HEK293 (cell line): ENCODE results near the gene MMP24OS.

Source experiments
- GFI1B ChIP-seq: fragments of 450-650 bp; formaldehyde crosslinking; IDR thresholded peaks from 2 replicates; pipeline ENCODE4 v1.5.1; 2016; ENCODE audit warnings: missing biosample characterization, missing genetic modification characterization
- GLI2 ChIP-seq: fragments of 450-650 bp; formaldehyde crosslinking; IDR thresholded peaks from 2 replicates; pipeline ENCODE4; 2017; ENCODE audit warnings: missing biosample characterization, missing genetic modification characterization, low read depth, borderline replicate concordance
- IKZF3 ChIP-seq: fragments of 450-650 bp; IDR thresholded peaks from 2 replicates; pipeline ENCODE4 v1.5.0; 2018; ENCODE audit warnings: missing biosample characterization, mild to moderate bottlenecking, missing genetic modification characterization, moderate library complexity
- KLF10 ChIP-seq: fragments of 450-650 bp; IDR thresholded peaks from 2 replicates; pipeline ENCODE4 v1.5.1; 2018; ENCODE audit warnings: missing biosample characterization, mild to moderate bottlenecking, missing genetic modification characterization
- KLF8 ChIP-seq: fragments of 450-650 bp; formaldehyde crosslinking; IDR thresholded peaks from 2 replicates; pipeline ENCODE4 v1.5.1; 2016; ENCODE audit warnings: missing biosample characterization, missing genetic modification characterization
- OSR2 ChIP-seq: fragments of 450-650 bp; formaldehyde crosslinking; IDR thresholded peaks from 2 replicates; pipeline ENCODE4 v1.5.1; 2016; ENCODE audit warnings: missing biosample characterization, missing genetic modification characterization
- SETDB1 ChIP-seq: IDR thresholded peaks from one replicate; pipeline ENCODE4 v1.6.1; 2017; ENCODE audit warnings: mild to moderate bottlenecking, low read length, moderate library complexity, mixed read lengths; ENCODE audit not compliant: insufficient read length
- TCF7L2 ChIP-seq: IDR thresholded peaks from 2 replicates; pipeline ENCODE4 v1.6.1; 2011; ENCODE audit warnings: low read depth, mild to moderate bottlenecking, inconsistent platforms, low read length, moderate library complexity, borderline replicate concordance
- ZBTB17 ChIP-seq: fragments of 450-650 bp; formaldehyde crosslinking; IDR thresholded peaks from 2 replicates; pipeline ENCODE4 v1.5.1; 2016; ENCODE audit warnings: missing biosample characterization, missing genetic modification characterization
- ZBTB20 ChIP-seq: fragments of 450-650 bp; formaldehyde crosslinking; IDR thresholded peaks from 2 replicates; pipeline ENCODE4 v1.5.1; 2016; ENCODE audit warnings: missing biosample characterization, missing genetic modification characterization
- ZBTB48 ChIP-seq: fragments of 450-650 bp; formaldehyde crosslinking; IDR thresholded peaks from 2 replicates; pipeline ENCODE4 v1.5.1; 2016; ENCODE audit warnings: missing biosample characterization, missing genetic modification characterization
- ZNF138 ChIP-seq: fragments of 450-650 bp; formaldehyde crosslinking; IDR thresholded peaks from 2 replicates; pipeline ENCODE4 v1.5.1; 2016; ENCODE audit warnings: missing biosample characterization, missing genetic modification characterization, borderline replicate concordance
- ZNF140 ChIP-seq: fragments of 450-650 bp; formaldehyde crosslinking; IDR thresholded peaks from 2 replicates; pipeline ENCODE4 v1.5.1; 2016; ENCODE audit warnings: missing biosample characterization, missing genetic modification characterization
- ZNF274 ChIP-seq, 2 experiments: fragments of 200-500 bp in 1 of 2; fragments of 450-650 bp in 1 of 2; sonication (Bioruptor generic) in 1 of 2; formaldehyde crosslinking in 1 of 2; IDR thresholded peaks; 2 replicates each; pipeline versions ENCODE4 v1.5.1 to v1.6.1; 2014 to 2016; ENCODE audit warnings: borderline replicate concordance in 1 of 2, inconsistent platforms in 1 of 2, low read length in 1 of 2, missing biosample characterization in 1 of 2, missing genetic modification characterization in 1 of 2
- ZNF341 ChIP-seq: fragments of 450-650 bp; formaldehyde crosslinking; IDR thresholded peaks from 2 replicates; pipeline ENCODE4; 2016; ENCODE audit warnings: low read depth, missing biosample characterization, missing genetic modification characterization
- ZNF560 ChIP-seq: fragments of 450-650 bp; formaldehyde crosslinking; IDR thresholded peaks from 2 replicates; pipeline ENCODE4 v1.5.1; 2017; ENCODE audit warnings: missing biosample characterization, missing genetic modification characterization, borderline replicate concordance
- ZNF701 ChIP-seq: fragments of 450-650 bp; formaldehyde crosslinking; IDR thresholded peaks from 2 replicates; pipeline ENCODE4 v1.5.1; 2016; ENCODE audit warnings: missing biosample characterization, missing genetic modification characterization
- ZXDB ChIP-seq: fragments of 450-650 bp; formaldehyde crosslinking; IDR thresholded peaks from 2 replicates; pipeline ENCODE4 v1.5.1; 2016; ENCODE audit warnings: missing biosample characterization, missing genetic modification characterization
- TF ChIP-seq, protein P1 (sequence below): fragments of 450-650 bp; formaldehyde crosslinking; IDR thresholded peaks from 2 replicates; pipeline ENCODE4 v1.5.1; 2016; ENCODE audit warnings: missing biosample characterization, missing genetic modification characterization, borderline replicate concordance
- TF ChIP-seq, protein P2 (sequence below): fragments of 450-650 bp; formaldehyde crosslinking; IDR thresholded peaks from 2 replicates; pipeline ENCODE4 v1.5.1; 2017; ENCODE audit warnings: missing biosample characterization, missing genetic modification characterization
- TF ChIP-seq, protein P3 (sequence below): fragments of 450-650 bp; formaldehyde crosslinking; IDR thresholded peaks from 2 replicates; pipeline ENCODE4 v1.5.1; 2016; ENCODE audit warnings: missing biosample characterization, missing genetic modification characterization
- TF ChIP-seq, protein P4 (sequence below): fragments of 450-650 bp; formaldehyde crosslinking; IDR thresholded peaks from 2 replicates; pipeline ENCODE4 v1.5.1; 2016; ENCODE audit warnings: missing biosample characterization, missing genetic modification characterization, low read depth

MMP24OS gene

DNA sequence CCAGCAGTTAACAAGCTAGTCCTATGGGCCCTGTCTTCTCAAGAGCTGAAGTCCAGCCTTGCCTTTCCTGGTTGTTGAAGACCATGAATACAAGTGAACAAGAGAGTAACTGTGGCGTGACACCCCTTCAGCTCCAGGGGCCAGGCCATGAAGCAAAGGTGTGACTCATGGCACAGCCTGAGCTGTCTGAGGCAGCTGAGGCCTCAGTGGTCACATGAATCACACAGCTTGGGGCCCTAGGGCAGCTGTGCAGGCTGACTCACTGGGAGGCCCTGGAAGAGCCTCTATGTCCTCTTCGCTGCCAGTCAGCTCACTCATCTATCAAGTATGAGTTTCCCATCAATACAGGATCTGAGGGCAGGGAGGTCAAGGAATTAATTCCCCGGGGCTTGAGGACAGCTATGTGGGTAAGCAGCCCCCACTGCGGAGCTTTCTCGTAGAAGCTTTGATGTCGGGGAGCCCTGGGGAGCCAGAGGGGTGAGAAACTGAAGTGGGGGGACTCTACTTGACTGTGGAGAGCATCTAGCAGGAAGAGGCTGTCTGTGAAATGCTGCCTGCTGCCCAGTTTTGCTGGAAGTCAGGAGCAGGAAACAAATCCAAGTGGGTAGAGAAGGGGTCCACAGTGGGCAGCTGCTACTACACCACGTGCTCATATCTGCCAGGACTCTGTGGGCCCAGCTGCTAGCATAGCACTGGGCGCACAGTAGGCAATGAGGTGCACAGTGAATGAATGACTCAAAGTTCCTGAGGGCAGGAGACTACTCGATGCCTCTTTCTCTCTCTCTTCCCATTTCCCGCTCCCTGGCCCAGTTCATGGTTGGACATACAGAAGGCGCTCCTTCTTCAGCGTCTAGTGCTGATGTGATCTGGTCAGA lies 28.0 kb upstream of the MMP24OS start (continued):
- TF ChIP-seq, protein P1, sequence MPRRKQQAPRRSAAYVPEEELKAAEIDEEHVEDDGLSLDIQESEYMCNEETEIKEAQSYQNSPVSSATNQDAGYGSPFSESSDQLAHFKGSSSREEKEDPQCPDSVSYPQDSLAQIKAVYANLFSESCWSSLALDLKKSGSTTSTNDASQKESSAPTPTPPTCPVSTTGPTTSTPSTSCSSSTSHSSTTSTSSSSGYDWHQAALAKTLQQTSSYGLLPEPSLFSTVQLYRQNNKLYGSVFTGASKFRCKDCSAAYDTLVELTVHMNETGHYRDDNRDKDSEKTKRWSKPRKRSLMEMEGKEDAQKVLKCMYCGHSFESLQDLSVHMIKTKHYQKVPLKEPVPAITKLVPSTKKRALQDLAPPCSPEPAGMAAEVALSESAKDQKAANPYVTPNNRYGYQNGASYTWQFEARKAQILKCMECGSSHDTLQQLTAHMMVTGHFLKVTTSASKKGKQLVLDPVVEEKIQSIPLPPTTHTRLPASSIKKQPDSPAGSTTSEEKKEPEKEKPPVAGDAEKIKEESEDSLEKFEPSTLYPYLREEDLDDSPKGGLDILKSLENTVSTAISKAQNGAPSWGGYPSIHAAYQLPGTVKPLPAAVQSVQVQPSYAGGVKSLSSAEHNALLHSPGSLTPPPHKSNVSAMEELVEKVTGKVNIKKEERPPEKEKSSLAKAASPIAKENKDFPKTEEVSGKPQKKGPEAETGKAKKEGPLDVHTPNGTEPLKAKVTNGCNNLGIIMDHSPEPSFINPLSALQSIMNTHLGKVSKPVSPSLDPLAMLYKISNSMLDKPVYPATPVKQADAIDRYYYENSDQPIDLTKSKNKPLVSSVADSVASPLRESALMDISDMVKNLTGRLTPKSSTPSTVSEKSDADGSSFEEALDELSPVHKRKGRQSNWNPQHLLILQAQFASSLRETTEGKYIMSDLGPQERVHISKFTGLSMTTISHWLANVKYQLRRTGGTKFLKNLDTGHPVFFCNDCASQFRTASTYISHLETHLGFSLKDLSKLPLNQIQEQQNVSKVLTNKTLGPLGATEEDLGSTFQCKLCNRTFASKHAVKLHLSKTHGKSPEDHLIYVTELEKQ (tag by site-specific recombination) = peak; percentile 86; the same call in 1 of the 2 replicates
- TF ChIP-seq ZNF701 (tag by site-specific recombination) (no peak), KLF8 (tag by site-specific recombination) (no peak), ZBTB48 (peak; percentile 76), OSR2 (tag by site-specific recombination) (no peak; the same call in 1 of the 2 replicates), KLF10 (tag by site-specific recombination) (0 out of 2 replicates have a peak, but pooled peaks have one; percentile 27), SETDB1 (no peak), ZBTB20 (tag by site-specific recombination) (peak; percentile 61), GFI1B (tag by site-specific recombination) (no peak), ZNF138 (tag by site-specific recombination) (no peak), GLI2 (tag by site-specific recombination) (0 out of 2 replicates have a peak, but pooled peaks have one; percentile 14), ZXDB (tag by site-specific recombination) (peak; percentile 50), ZNF341 (tag by site-specific recombination) (peak; percentile 79), ZNF140 (tag by site-specific recombination) (no peak), IKZF3 (tag by site-specific recombination) (peak; percentile 14; the same call in 1 of the 2 replicates), TCF7L2 (no peak), ZNF274 (IDR thresholded peaks at IDR 0.05; ENCODE audit: low read length) (no peak), ZNF274 (tag by site-specific recombination; IDR thresholded peaks at IDR 0.05; ENCODE audit: borderline replicate concordance) (no peak), ZBTB17 (tag by site-specific recombination) (0 out of 2 replicates have a peak, but pooled peaks have one; percentile 4), ZNF560 (no peak)
- TF ChIP-seq, protein P2, sequence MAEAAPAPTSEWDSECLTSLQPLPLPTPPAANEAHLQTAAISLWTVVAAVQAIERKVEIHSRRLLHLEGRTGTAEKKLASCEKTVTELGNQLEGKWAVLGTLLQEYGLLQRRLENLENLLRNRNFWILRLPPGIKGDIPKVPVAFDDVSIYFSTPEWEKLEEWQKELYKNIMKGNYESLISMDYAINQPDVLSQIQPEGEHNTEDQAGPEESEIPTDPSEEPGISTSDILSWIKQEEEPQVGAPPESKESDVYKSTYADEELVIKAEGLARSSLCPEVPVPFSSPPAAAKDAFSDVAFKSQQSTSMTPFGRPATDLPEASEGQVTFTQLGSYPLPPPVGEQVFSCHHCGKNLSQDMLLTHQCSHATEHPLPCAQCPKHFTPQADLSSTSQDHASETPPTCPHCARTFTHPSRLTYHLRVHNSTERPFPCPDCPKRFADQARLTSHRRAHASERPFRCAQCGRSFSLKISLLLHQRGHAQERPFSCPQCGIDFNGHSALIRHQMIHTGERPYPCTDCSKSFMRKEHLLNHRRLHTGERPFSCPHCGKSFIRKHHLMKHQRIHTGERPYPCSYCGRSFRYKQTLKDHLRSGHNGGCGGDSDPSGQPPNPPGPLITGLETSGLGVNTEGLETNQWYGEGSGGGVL (tag by site-specific recombination) = peak; percentile 55
- TF ChIP-seq, protein P3, sequence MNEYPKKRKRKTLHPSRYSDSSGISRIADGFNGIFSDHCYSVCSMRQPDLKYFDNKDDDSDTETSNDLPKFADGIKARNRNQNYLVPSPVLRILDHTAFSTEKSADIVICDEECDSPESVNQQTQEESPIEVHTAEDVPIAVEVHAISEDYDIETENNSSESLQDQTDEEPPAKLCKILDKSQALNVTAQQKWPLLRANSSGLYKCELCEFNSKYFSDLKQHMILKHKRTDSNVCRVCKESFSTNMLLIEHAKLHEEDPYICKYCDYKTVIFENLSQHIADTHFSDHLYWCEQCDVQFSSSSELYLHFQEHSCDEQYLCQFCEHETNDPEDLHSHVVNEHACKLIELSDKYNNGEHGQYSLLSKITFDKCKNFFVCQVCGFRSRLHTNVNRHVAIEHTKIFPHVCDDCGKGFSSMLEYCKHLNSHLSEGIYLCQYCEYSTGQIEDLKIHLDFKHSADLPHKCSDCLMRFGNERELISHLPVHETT (tag by site-specific recombination) = peak; percentile 87; the same call in 1 of the 2 replicates
- TF ChIP-seq, protein P4, sequence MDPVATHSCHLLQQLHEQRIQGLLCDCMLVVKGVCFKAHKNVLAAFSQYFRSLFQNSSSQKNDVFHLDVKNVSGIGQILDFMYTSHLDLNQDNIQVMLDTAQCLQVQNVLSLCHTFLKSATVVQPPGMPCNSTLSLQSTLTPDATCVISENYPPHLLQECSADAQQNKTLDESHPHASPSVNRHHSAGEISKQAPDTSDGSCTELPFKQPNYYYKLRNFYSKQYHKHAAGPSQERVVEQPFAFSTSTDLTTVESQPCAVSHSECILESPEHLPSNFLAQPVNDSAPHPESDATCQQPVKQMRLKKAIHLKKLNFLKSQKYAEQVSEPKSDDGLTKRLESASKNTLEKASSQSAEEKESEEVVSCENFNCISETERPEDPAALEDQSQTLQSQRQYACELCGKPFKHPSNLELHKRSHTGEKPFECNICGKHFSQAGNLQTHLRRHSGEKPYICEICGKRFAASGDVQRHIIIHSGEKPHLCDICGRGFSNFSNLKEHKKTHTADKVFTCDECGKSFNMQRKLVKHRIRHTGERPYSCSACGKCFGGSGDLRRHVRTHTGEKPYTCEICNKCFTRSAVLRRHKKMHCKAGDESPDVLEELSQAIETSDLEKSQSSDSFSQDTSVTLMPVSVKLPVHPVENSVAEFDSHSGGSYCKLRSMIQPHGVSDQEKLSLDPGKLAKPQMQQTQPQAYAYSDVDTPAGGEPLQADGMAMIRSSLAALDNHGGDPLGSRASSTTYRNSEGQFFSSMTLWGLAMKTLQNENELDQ = no peak
- TF ChIP-seq, all 188 proteins: peak for 37
